Measurements from ENCODE around the gene TBCEL.
"Not testable (repeated sequence)": the region's sequence is repeated elsewhere in the genome, so short reads cannot be mapped to it uniquely, and the experiment has no call there.

Gene TBCEL

GRCh38 chr11:120995184-120995583 is 28.7 kb upstream of the TBCEL start:
- Histone ChIP-seq H3K4me3 (ENCODE audit: low read length) (no peak overlapping the region), H3K27ac (ENCODE audit: low read depth, low read length) (no peak overlapping the region), H3K9ac (ENCODE audit: low read depth, low read length) (no peak overlapping the region), H3K9me3 (ENCODE audit: insufficient read depth, low read depth, low read length) (no peaks in the 10 kb centered on the region), H3K27me3 (ENCODE audit: insufficient read depth, low read length) (no peaks in the 10 kb centered on the region), H3K36me3 (ENCODE audit: insufficient read depth, low read length) (no peaks in the 10 kb centered on the region), H3K4me1 (ENCODE audit: insufficient read depth, low read length) (peaks cover 8% of the 10 kb centered on the region; the same call in 1 of the 2 replicates)
- 92% methylated on average over 2 of the region's 2 CpGs for WGBS

DNA sequence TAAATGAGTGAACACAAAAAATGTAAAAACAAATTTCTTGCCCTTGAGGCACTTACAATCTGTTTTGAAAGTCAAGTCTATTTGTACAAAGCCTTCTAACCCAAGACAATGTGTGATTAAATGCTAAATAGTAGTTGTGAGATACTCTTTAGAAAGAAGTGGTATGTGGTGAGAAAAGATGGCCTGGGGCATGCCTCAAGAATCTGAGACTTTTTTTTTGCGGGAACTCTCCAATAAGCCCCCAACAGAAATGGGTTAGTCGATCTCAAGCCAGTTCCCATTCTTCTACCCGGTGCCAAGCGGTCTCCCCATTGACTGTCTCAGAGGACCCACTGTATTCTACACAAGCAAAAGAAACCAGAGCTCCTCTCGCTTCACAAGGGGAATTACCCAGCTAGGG is 26.9 kb upstream of the TBCEL start:
- WGBS: 89% methylated on average over 5 of the region's 5 CpGs
- no peak overlapping the region for H3K27ac ChIP-seq (ENCODE audit: low read depth, low read length)
- H3K9me3 ChIP-seq (ENCODE audit: insufficient read depth, low read depth, low read length): no peaks in the 10 kb centered on the region
- no peak overlapping the region for H3K9ac ChIP-seq (ENCODE audit: low read depth, low read length)
- no peak overlapping the region for H3K4me3 ChIP-seq (ENCODE audit: low read length)
- H3K27me3 ChIP-seq (ENCODE audit: insufficient read depth, low read length): no peaks in the 10 kb centered on the region
- no peaks in the 10 kb centered on the region for H3K36me3 ChIP-seq (ENCODE audit: insufficient read depth, low read length)
- peaks cover 8% of the 10 kb centered on the region; the same call in 1 of the 2 replicates for H3K4me1 ChIP-seq (ENCODE audit: insufficient read depth, low read length)

GRCh38 chr11:120998581-120998980 is 25.3 kb upstream of the TBCEL start:
- Histone ChIP-seq H3K27me3 (ENCODE audit: insufficient read depth, low read length) (no peaks in the 10 kb centered on the region), H3K4me3 (ENCODE audit: low read length) (no peak overlapping the region), H3K9ac (ENCODE audit: low read depth, low read length) (no peak overlapping the region), H3K4me1 (ENCODE audit: insufficient read depth, low read length) (peaks cover 9% of the 10 kb centered on the region; the same call in 1 of the 2 replicates), H3K27ac (ENCODE audit: low read depth, low read length) (no peak overlapping the region), H3K9me3 (ENCODE audit: insufficient read depth, low read depth, low read length) (no peaks in the 10 kb centered on the region), H3K36me3 (ENCODE audit: insufficient read depth, low read length) (no peaks in the 10 kb centered on the region)
- 73% methylated on average over 1 of the region's 1 CpG for WGBS

GRCh38 chr11:121004206-121004840 is 19.6 kb upstream of the TBCEL start:
- no peak overlapping the region for H3K4me3 ChIP-seq (ENCODE audit: low read length)
- no peak overlapping the region; the same call in 1 of the 2 replicates for H3K27ac ChIP-seq (ENCODE audit: low read depth, low read length)
- no peaks in the 10 kb centered on the region for H3K36me3 ChIP-seq (ENCODE audit: insufficient read depth, low read length)
- H3K9me3 ChIP-seq (ENCODE audit: insufficient read depth, low read depth, low read length): no peaks in the 10 kb centered on the region
- 63% methylated on average over 3 of the region's 4 CpGs for WGBS
- no peaks in the 10 kb centered on the region for H3K27me3 ChIP-seq (ENCODE audit: insufficient read depth, low read length)
- peaks cover 14% of the 10 kb centered on the region; the same call in 1 of the 2 replicates for H3K4me1 ChIP-seq (ENCODE audit: insufficient read depth, low read length)
- no peak overlapping the region for H3K9ac ChIP-seq (ENCODE audit: low read depth, low read length)

DNA sequence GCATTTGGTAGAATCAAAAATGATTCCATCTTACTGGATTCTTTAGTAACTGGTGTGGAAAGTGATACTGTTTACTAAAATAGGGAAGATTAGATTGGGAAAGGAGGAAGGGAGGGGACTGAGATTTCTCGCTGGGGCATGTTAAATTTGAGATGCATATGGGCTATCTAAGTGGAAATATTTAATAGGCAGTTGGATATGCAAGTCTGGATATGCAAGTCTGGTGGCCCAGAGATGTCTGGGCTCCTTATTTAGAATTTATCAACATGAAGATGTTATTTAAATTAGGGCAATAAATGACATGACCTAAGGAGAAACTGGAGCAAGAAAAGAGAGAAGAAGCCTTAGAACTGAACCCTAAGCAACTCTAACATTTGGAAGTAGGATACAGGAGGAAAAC is 17.0 kb upstream of the TBCEL start:
- Histone ChIP-seq H3K9ac (ENCODE audit: low read depth, low read length) (no peak overlapping the region), H3K36me3 (ENCODE audit: insufficient read depth, low read length) (no peaks in the 10 kb centered on the region), H3K4me1 (ENCODE audit: insufficient read depth, low read length) (peaks cover 14% of the 10 kb centered on the region; the same call in 1 of the 2 replicates), H3K27me3 (ENCODE audit: insufficient read depth, low read length) (no peaks in the 10 kb centered on the region), H3K9me3 (ENCODE audit: insufficient read depth, low read depth, low read length) (no peaks in the 10 kb centered on the region), H3K4me3 (ENCODE audit: low read length) (no peak overlapping the region), H3K27ac (ENCODE audit: low read depth, low read length) (no peak overlapping the region)
- 77% methylated on average over 1 of the region's 1 CpG for WGBS

- Histone ChIP-seq H3K27ac (ENCODE audit: low read depth, low read length) (no peak overlapping the region), H3K4me3 (ENCODE audit: low read length) (no peak overlapping the region), H3K36me3 (ENCODE audit: insufficient read depth, low read length) (no peaks in the 10 kb centered on the region), H3K9ac (ENCODE audit: low read depth, low read length) (no peak overlapping the region), H3K9me3 (ENCODE audit: insufficient read depth, low read depth, low read length) (no peaks in the 10 kb centered on the region), H3K4me1 (ENCODE audit: insufficient read depth, low read length) (peaks cover 13% of the 10 kb centered on the region; the same call in 1 of the 2 replicates), H3K27me3 (ENCODE audit: insufficient read depth, low read length) (no peaks in the 10 kb centered on the region)
These were observed 15.4 kb upstream of the TBCEL start for GRCh38 chr11:121008551-121008950.

DNA sequence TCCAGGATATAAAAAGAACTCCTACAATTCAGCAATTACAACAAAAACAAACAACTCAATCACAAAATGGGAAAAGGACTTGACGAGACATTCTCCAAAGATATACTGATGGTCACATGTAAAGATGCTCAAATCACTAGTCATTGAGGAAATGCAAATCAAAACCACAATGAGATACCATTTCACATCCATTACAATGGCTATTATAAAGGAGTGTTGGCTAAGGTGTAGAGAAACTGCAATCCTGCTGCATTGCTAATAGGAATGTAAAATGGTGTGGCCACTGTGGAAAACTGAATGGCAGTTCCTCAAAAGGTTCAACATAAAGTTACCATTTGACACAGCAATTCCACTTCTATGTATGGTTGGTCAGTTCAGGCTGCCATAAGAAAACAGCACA is 11.8 kb upstream of the TBCEL start:
- Histone ChIP-seq H3K27me3 (ENCODE audit: insufficient read depth, low read length) (no peaks in the 10 kb centered on the region), H3K4me1 (ENCODE audit: insufficient read depth, low read length) (peaks cover 4% of the 10 kb centered on the region; the same call in 1 of the 2 replicates), H3K9ac (ENCODE audit: low read depth, low read length) (no peak overlapping the region), H3K9me3 (ENCODE audit: insufficient read depth, low read depth, low read length) (no peaks in the 10 kb centered on the region), H3K4me3 (ENCODE audit: low read length) (no peak overlapping the region), H3K36me3 (ENCODE audit: insufficient read depth, low read length) (no peaks in the 10 kb centered on the region), H3K27ac (ENCODE audit: low read depth, low read length) (peak overlapping the region; percentile 75; the same call in 1 of the 2 replicates)
- 50% methylated on average over 1 of the region's 1 CpG for WGBS

- 95% methylated on average over 1 of the region's 1 CpG for WGBS
- no peaks in the 10 kb centered on the region for H3K4me1 ChIP-seq (ENCODE audit: insufficient read depth, low read length)
- no peaks in the 10 kb centered on the region for H3K27me3 ChIP-seq (ENCODE audit: insufficient read depth, low read length)
- no peak overlapping the region for H3K9ac ChIP-seq (ENCODE audit: low read depth, low read length)
- no peak overlapping the region for H3K4me3 ChIP-seq (ENCODE audit: low read length)
- H3K36me3 ChIP-seq (ENCODE audit: insufficient read depth, low read length): no peaks in the 10 kb centered on the region
- no peak overlapping the region for H3K27ac ChIP-seq (ENCODE audit: low read depth, low read length)
- H3K9me3 ChIP-seq (ENCODE audit: insufficient read depth, low read depth, low read length): no peaks in the 10 kb centered on the region
These were observed 5.2 kb upstream of the TBCEL start for GRCh38 chr11:121018746-121019145.

DNA sequence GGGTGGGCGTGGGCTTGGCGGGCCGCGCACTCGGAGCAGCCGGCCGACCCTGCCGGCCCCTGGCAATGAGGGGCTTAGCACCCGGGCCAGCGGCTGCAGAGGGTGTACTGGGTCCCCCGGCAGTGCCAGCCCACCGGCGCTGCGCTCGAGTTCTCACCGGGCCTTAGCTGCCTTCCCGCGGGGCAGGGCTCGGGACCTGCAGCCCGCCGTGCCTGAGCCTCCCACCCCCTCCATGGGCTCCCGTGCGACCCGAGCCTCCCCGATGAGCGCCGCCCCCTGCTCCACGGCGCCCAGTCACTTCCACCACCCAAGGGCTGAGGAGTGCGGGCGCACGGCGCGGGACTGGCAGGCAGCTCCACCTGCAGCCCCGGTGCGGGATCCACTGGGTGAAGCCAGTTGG is 2.2 kb upstream of the TBCEL start:
- H3K4me1 ChIP-seq (ENCODE audit: insufficient read depth, low read length); H3K27ac ChIP-seq (ENCODE audit: low read depth, low read length): not testable (repeated sequence)
- WGBS: 97% methylated on average over 36 of the region's 36 CpGs

DNA sequence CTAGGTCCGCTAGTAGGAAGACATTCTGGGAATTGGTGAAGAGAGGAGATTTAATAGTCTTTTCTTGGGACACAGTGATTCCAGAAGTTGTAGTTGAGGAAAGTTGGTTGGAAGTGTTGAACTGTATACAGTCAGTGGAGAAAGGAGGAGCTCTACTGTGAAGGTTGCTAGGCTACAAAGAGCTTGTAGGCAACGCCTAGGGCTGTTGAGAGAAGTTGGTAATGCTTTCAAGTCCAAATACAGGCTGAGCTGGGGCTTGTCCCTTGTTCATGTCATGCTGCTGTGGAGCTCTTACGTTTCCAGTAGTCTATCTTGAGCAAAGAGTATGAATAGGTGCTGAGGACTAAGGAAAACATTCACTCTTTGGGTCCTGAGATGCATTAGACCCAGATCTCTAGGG is 1.1 kb downstream of the TBCEL start:
- Histone ChIP-seq H3K4me1 (ENCODE audit: insufficient read depth, low read length) (peaks cover 8% of the 10 kb centered on the region; the same call in 1 of the 2 replicates), H3K36me3 (ENCODE audit: insufficient read depth, low read length) (no peaks in the 10 kb centered on the region), H3K9me3 (ENCODE audit: insufficient read depth, low read depth, low read length) (no peaks in the 10 kb centered on the region), H3K27ac (ENCODE audit: low read depth, low read length) (no peak overlapping the region), H3K4me3 (ENCODE audit: low read length) (peak overlapping the region; percentile 69), H3K27me3 (ENCODE audit: insufficient read depth, low read length) (no peaks in the 10 kb centered on the region), H3K9ac (ENCODE audit: low read depth, low read length) (peak overlapping the region; percentile 79; the same call in 1 of the 2 replicates)
- 68% methylated on average over 3 of the region's 3 CpGs for WGBS

More for the DNA sequence above, 2.2 kb upstream of the TBCEL start:
- H3K27me3 ChIP-seq (ENCODE audit: insufficient read depth, low read length); H3K9me3 ChIP-seq (ENCODE audit: insufficient read depth, low read depth, low read length); H3K36me3 ChIP-seq (ENCODE audit: insufficient read depth, low read length); H3K4me3 ChIP-seq (ENCODE audit: low read length); H3K9ac ChIP-seq (ENCODE audit: low read depth, low read length): not testable (repeated sequence)

GRCh38 chr11:121029153-121029552 is 5.3 kb downstream of the TBCEL start:
- no peak overlapping the region for H3K4me3 ChIP-seq (ENCODE audit: low read length)
- no peak overlapping the region for H3K9ac ChIP-seq (ENCODE audit: low read depth, low read length)
- no peaks in the 10 kb centered on the region for H3K36me3 ChIP-seq (ENCODE audit: insufficient read depth, low read length)
- H3K4me1 ChIP-seq (ENCODE audit: insufficient read depth, low read length): peaks cover 8% of the 10 kb centered on the region; the same call in 1 of the 2 replicates
- H3K27ac ChIP-seq (ENCODE audit: low read depth, low read length): no peak overlapping the region
- 79% methylated on average over 1 of the region's 2 CpGs for WGBS
- no peaks in the 10 kb centered on the region for H3K27me3 ChIP-seq (ENCODE audit: insufficient read depth, low read length)
- H3K9me3 ChIP-seq (ENCODE audit: insufficient read depth, low read depth, low read length): no peaks in the 10 kb centered on the region
